ENCODE data around the gene COL26A1. TPM values are rescaled to one million over a fixed set of nuclear protein-coding genes. Genes with fewer than 3 reads are reported as not detected.
A peak's percentile ranks its signal among the peaks of the same experiment; 100 is the strongest.

COL26A1 gene
- total and polyA plus RNA-seq, 5 donors: 0.09 to 0.11 TPM; not detected in 3

GRCh38 chr7:101402081-101402779 lies 39.6 kb downstream of the COL26A1 start:
- WGBS: 17% methylated on average over 12 of the region's 12 CpGs
- Histone ChIP-seq H3K4me1 (ENCODE audit: control insufficient read depth, insufficient read depth, low read length) (peaks cover 5% of the 10 kb centered on the region), H3K4me3 (ENCODE audit: low read length) (no peak overlapping the region), H3K9me3 (ENCODE audit: control insufficient read depth, low read length) (peaks cover 2% of the 10 kb centered on the region), H3K27ac (ENCODE audit: low read length) (no peak overlapping the region), H3K27me3 (ENCODE audit: control insufficient read depth, insufficient read depth) (no peaks in the 10 kb centered on the region)
- intact Hi-C loops (cut with DNase I): no loop called here
- DNase-seq (no peak), ATAC-seq (no peak)

DNA sequence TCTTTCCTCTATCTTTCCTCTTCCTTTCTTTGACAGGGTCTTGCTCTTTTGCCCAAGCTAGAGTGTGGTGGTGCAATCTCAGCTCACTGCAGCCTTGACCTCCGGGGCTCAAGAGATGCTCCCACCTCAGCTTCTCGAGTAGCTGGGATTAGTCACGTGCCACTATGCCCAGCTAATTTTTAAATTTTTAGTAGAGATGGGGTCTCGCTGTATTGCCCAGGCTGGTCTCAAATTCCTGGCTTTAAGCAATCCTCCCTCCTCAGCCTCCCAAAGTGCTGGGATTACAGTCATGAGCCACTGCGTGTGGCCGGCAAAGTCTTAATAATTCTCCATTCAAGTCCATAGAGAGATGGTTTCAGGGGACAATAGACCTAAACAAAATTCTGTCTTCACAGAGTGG lies 40.2 kb downstream of the COL26A1 start:
- no peak for DNase-seq
- H3K9me3 ChIP-seq (ENCODE audit: control insufficient read depth, low read length): peaks cover 2% of the 10 kb centered on the region
- no peak overlapping the region for H3K27ac ChIP-seq (ENCODE audit: low read length)
- no peaks in the 10 kb centered on the region for H3K27me3 ChIP-seq (ENCODE audit: control insufficient read depth, insufficient read depth)
- peaks cover 5% of the 10 kb centered on the region for H3K4me1 ChIP-seq (ENCODE audit: control insufficient read depth, insufficient read depth, low read length)
- intact Hi-C loops (cut with DNase I): no loop called here
- no peak for ATAC-seq
- H3K4me3 ChIP-seq (ENCODE audit: low read length): no peak overlapping the region
- 61% methylated on average over 6 of the region's 6 CpGs for WGBS

GRCh38 chr7:101405474-101406067 lies 42.9 kb downstream of the COL26A1 start:
- 61% methylated on average over 16 of the region's 16 CpGs for WGBS
- H3K27ac ChIP-seq (ENCODE audit: low read length): no peak overlapping the region
- no peak overlapping the region for H3K4me3 ChIP-seq (ENCODE audit: low read length)
- intact Hi-C loops (cut with DNase I): no loop called here
- H3K9me3 ChIP-seq (ENCODE audit: control insufficient read depth, low read length): peaks cover 4% of the 10 kb centered on the region
- no peak for ATAC-seq
- H3K27me3 ChIP-seq (ENCODE audit: control insufficient read depth, insufficient read depth): no peaks in the 10 kb centered on the region
- peaks cover 5% of the 10 kb centered on the region for H3K4me1 ChIP-seq (ENCODE audit: control insufficient read depth, insufficient read depth, low read length)
- DNase-seq: no peak

- Histone ChIP-seq H3K27ac (ENCODE audit: low read length) (no peak overlapping the region), H3K4me3 (ENCODE audit: low read length) (no peak overlapping the region), H3K27me3 (ENCODE audit: control insufficient read depth, insufficient read depth) (no peaks in the 10 kb centered on the region), H3K4me1 (ENCODE audit: control insufficient read depth, insufficient read depth, low read length) (no peaks in the 10 kb centered on the region), H3K9me3 (ENCODE audit: control insufficient read depth, low read length) (peaks cover 2% of the 10 kb centered on the region)
- intact Hi-C loops (cut with DNase I): no loop called here
- 19% methylated on average over 16 of the region's 16 CpGs for WGBS
- DNase-seq (no peak), ATAC-seq (peak in 1 of 2 donors; percentile 57)
Measured at GRCh38 chr7:101410743-101411507, 48.2 kb downstream of the COL26A1 start.

DNA sequence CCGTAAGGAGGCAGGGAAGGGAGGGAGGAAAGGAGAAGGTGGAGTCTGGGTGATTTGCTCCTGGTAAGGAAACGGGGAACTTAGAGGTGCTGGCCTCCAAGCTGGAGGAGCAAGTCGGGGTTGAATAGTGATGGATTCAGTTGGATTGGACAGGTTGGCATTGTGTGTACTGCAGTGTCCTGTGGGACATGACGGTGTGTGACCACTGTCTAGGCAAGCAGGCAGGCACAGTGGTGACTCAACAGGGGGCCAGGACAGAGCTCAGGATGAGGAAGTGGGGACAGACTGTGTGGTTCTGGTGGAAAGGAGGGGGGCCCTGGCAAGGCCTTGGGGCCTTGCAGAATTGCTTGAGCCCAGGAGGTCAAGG lies 48.8 kb downstream of the COL26A1 start:
- no peak overlapping the region for H3K4me3 ChIP-seq (ENCODE audit: low read length)

GRCh38 chr7:101412976-101413375 lies 50.3 kb downstream of the COL26A1 start:
- H3K4me3 ChIP-seq (ENCODE audit: low read length): no peak overlapping the region
- intact Hi-C loops (cut with DNase I): no loop called here
- H3K27me3 ChIP-seq (ENCODE audit: control insufficient read depth, insufficient read depth): no peaks in the 10 kb centered on the region
- H3K4me1 ChIP-seq (ENCODE audit: control insufficient read depth, insufficient read depth, low read length): no peaks in the 10 kb centered on the region
- H3K9me3 ChIP-seq (ENCODE audit: control insufficient read depth, low read length): peaks cover 2% of the 10 kb centered on the region
- WGBS: 84% methylated on average over 12 of the region's 12 CpGs
- no peak for ATAC-seq
- no peak for DNase-seq
- H3K27ac ChIP-seq (ENCODE audit: low read length): no peak overlapping the region

More for the DNA sequence above, 48.8 kb downstream of the COL26A1 start:
- Histone ChIP-seq H3K4me1 (ENCODE audit: control insufficient read depth, insufficient read depth, low read length) (no peaks in the 10 kb centered on the region), H3K27ac (ENCODE audit: low read length) (no peak overlapping the region), H3K27me3 (ENCODE audit: control insufficient read depth, insufficient read depth) (no peaks in the 10 kb centered on the region), H3K9me3 (ENCODE audit: control insufficient read depth, low read length) (peaks cover 2% of the 10 kb centered on the region)
- no peak for ATAC-seq
- intact Hi-C loops (cut with DNase I): no loop called here
- 28% methylated on average over 4 of the region's 4 CpGs for WGBS
- DNase-seq: no peak

DNA sequence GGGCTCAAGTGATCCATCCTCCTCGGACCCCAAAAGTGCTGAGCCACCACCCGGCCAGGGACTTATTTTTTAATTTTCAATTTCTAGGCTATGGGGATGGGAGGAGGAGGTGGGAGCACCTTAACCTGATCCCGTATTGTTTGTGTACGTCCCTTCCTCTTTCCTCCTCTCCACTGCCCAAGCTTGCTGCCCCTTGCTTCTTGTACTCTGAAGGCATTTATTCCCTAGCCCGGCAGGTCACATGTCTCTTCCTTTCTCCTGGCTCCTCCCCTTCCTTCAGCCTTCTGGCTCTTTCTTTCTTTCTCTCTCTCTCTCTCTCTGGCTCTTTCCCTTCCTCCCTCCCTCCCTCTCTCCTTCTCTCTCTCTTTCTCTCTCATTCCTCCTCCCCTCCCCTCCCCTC lies 56.0 kb downstream of the COL26A1 start:
- DNase-seq: no peak
- no peak for ATAC-seq
- Histone ChIP-seq H3K4me3 (ENCODE audit: low read length) (no peak overlapping the region), H3K4me1 (ENCODE audit: control insufficient read depth, insufficient read depth, low read length) (no peaks in the 10 kb centered on the region), H3K27ac (ENCODE audit: low read length) (no peak overlapping the region), H3K27me3 (ENCODE audit: control insufficient read depth, insufficient read depth) (no peaks in the 10 kb centered on the region), H3K9me3 (ENCODE audit: control insufficient read depth, low read length) (no peaks in the 10 kb centered on the region)
- intact Hi-C loops (cut with DNase I): no loop called here
- WGBS: 62% methylated on average over 5 of the region's 5 CpGs

DNA sequence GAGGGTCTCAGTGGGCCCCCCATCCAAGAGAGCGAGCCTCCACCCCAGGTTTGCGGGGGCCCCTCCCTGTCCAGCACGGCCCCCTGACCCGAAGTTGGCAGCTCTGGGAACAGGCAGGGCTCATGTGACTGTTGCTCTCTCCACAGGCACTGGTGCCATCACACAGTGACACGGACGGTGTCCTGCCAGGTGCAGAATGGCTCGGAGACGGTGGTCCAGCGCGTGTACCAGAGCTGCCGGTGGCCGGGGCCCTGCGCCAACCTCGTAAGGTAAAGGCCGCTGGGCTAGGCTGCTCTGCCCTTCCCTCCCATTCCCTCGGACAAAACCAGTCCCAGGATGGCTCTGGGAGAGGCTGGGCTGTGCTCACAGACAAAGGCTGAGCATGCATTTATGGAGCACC lies 57.2 kb downstream of the COL26A1 start:
- ATAC-seq (no peak), DNase-seq (no peak)
- H3K4me3 ChIP-seq (ENCODE audit: low read length): no peak overlapping the region
- WGBS: 92% methylated on average over 16 of the region's 16 CpGs
- no peaks in the 10 kb centered on the region for H3K27me3 ChIP-seq (ENCODE audit: control insufficient read depth, insufficient read depth)
- intact Hi-C loops (cut with DNase I): no loop called here
- H3K27ac ChIP-seq (ENCODE audit: low read length): no peak overlapping the region
- no peaks in the 10 kb centered on the region for H3K9me3 ChIP-seq (ENCODE audit: control insufficient read depth, low read length)
- H3K4me1 ChIP-seq (ENCODE audit: control insufficient read depth, insufficient read depth, low read length): no peaks in the 10 kb centered on the region

GRCh38 chr7:101420436-101420835 lies 57.8 kb downstream of the COL26A1 start:
- H3K4me3 ChIP-seq (ENCODE audit: low read length): no peak overlapping the region
- H3K27me3 ChIP-seq (ENCODE audit: control insufficient read depth, insufficient read depth): no peaks in the 10 kb centered on the region
- no peaks in the 10 kb centered on the region for H3K4me1 ChIP-seq (ENCODE audit: control insufficient read depth, insufficient read depth, low read length)
- WGBS: 65% methylated on average over 5 of the region's 5 CpGs
- intact Hi-C loops (cut with DNase I): no loop called here
- no peaks in the 10 kb centered on the region for H3K9me3 ChIP-seq (ENCODE audit: control insufficient read depth, low read length)
- ATAC-seq (no peak), DNase-seq (no peak)
- H3K27ac ChIP-seq (ENCODE audit: low read length): no peak overlapping the region

GRCh38 chr7:101422356-101423195 lies 59.9 kb downstream of the COL26A1 start:
- Histone ChIP-seq H3K27ac (ENCODE audit: low read length) (no peak overlapping the region), H3K4me3 (ENCODE audit: low read length) (no peak overlapping the region), H3K9me3 (ENCODE audit: control insufficient read depth, low read length) (no peaks in the 10 kb centered on the region), H3K4me1 (ENCODE audit: control insufficient read depth, insufficient read depth, low read length) (no peaks in the 10 kb centered on the region), H3K27me3 (ENCODE audit: control insufficient read depth, insufficient read depth) (no peaks in the 10 kb centered on the region)
- no peak for DNase-seq
- intact Hi-C loops (cut with DNase I): no loop called here
- no peak for ATAC-seq
- WGBS: 84% methylated on average over 11 of the region's 11 CpGs
